Activated naive CD4-positive, alpha-beta T cell treated with anti-CD3 and anti-CD28 coated beads for 36 hours (primary cell): Measurements from ENCODE around the gene IQCK. TPM values are rescaled to one million over a fixed set of nuclear protein-coding genes. Genes with fewer than 3 reads are reported as not detected.
"Not testable (repeated sequence)": the region's sequence is repeated elsewhere in the genome, so short reads cannot be mapped to it uniquely, and the experiment has no call there.

Source experiments
- CTCF ChIA-PET: fragments of 350-600 bp; sonication (Branson Sonifier 250); formaldehyde crosslinking; loops from one replicate; lab custom pipeline; 2021; ENCODE audit warnings: antibody characterized with exemption; lab: Charles Lee
- DNase-seq: peaks from one replicate; pipeline ENCODE4 v3.0.0-alpha.2; 2020
- H3K27ac Mint-ChIP-seq: one replicate; pipeline ENCODE4 v1.8.0; 2021; ENCODE audit warnings: mild to moderate bottlenecking, mixed read lengths
- H3K27me3 Mint-ChIP-seq: one replicate; pipeline ENCODE4 v1.8.0; 2021; ENCODE audit warnings: low read depth, mixed read lengths
- H3K36me3 Mint-ChIP-seq: one replicate; pipeline ENCODE4 v1.8.0; 2021; ENCODE audit warnings: low read depth, mixed read lengths
- H3K4me1 Mint-ChIP-seq: one replicate; pipeline ENCODE4 v1.8.0; 2021; ENCODE audit warnings: low read depth, mixed read lengths
- H3K4me3 Mint-ChIP-seq: one replicate; pipeline ENCODE4 v1.8.0; 2021; ENCODE audit warnings: mild to moderate bottlenecking, moderate library complexity, mixed read lengths
- H3K9me3 Mint-ChIP-seq: one replicate; pipeline ENCODE4 v1.8.0; 2021; ENCODE audit warnings: mixed read lengths
- intact Hi-C: fragments of 100-400 bp; cut with micrococcal nuclease; formaldehyde crosslinking; loops from one replicate; pipeline ENCODE4 v1.15.1; 2023
- total RNA-seq, 2 experiments: library from RNA; stranded (reverse); gene quantifications; one replicate each; pipeline ENCODE4 v1.2.3, GENCODE V29; 2021

The IQCK gene
- total RNA-seq, 2 experiments from 2014 or later: 2.8 to 3.9 TPM

DNA sequence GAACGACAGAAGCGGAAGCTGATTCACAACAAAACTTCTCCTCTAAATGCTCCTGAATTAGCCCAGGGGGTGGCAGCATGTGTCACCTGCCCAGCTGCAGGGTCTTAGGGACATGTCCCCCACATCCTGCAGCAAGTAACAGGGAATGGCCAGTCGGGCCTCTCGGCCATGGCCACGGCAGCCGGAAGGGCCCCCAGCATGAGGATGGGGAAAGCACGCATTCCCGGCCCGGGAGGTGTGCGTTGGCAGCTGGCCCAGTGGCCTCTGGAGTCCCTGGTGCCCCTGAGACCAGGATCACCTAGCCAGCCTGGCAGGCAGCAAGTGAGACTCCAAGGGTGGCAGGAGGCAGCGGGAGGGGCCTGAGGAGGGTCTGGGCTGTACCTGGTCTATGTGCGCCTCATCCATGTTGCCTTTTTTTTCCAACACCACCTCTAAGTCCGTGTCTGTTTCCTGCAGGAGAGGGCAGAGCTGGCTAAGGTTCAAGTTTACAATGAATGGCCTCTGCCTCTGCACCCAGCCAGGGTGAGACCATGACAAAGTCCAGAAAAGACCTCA, 7.0 kb upstream of the IQCK start:
- no peaks in the 10 kb centered on the region for H3K27me3 Mint-ChIP-seq
- H3K9me3 Mint-ChIP-seq: no peaks in the 10 kb centered on the region
- CTCF ChIA-PET: no interaction called here
- H3K36me3 Mint-ChIP-seq: peaks cover 40% of the 10 kb centered on the region
- H3K4me3 Mint-ChIP-seq: no peak overlapping the region
- intact Hi-C loops: no loop called here
- no peak for DNase-seq
- H3K4me1 Mint-ChIP-seq: peaks cover 23% of the 10 kb centered on the region
- no peak overlapping the region for H3K27ac Mint-ChIP-seq

DNA sequence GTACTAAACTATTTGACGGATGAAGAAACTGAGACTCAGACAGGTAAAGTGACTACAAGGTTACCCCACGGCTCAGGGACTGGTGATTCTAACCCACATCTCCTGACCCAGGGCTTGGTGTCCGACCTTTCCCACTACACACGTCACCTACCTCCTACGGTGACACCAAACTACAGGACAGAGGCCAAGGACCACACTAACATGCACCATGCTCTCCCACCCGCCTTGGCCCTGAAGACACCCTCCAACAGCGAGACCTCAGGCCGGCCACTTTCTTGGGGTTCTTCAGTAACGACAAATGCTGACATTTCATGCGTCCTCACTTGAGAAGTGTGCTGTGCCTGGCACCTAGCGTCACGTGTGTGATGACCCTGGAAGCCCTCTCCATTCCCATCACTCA, 6.4 kb upstream of the IQCK start:
- CTCF ChIA-PET: no interaction called here
- Mint-ChIP-seq H3K27me3 (no peaks in the 10 kb centered on the region), H3K27ac (no peak overlapping the region), H3K9me3 (no peaks in the 10 kb centered on the region), H3K36me3 (peaks cover 40% of the 10 kb centered on the region), H3K4me1 (peaks cover 29% of the 10 kb centered on the region), H3K4me3 (no peak overlapping the region)
- DNase-seq: no peak
- intact Hi-C loops: no loop called here

DNA sequence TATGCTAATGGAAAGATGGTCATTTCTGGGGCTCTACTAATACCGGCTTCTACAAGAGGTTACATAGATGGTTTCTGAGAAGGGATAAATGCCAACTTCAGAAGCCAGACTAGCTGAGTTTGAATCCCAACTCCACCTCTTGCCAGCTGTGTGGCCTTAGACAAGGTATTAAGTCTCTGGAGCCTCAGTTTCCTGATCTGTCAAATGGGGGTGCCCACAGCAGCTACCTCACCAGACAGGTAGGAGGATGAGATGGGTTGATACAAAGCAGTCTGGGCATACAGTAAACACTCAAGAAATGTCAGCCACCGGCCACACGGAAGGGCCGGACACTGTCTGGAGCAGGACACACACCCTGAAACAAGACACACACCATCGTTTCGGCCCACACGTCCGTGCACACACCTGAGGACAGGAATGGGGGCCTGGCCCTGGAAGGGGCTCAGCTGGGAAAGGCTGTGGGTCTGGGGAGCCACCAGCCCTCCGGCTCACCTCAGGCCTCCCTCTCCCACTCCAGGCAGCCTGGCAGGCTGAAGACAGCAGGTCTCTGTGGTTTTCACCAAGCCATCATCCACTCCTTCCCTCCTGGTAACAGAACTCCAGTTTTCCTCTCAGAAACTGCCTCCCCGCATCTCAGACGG, 5.5 kb upstream of the IQCK start:
- no peaks in the 10 kb centered on the region for H3K27me3 Mint-ChIP-seq
- intact Hi-C loops: no loop called here
- H3K36me3 Mint-ChIP-seq: peaks cover 35% of the 10 kb centered on the region
- H3K9me3 Mint-ChIP-seq: no peaks in the 10 kb centered on the region
- DNase-seq: no peak
- CTCF ChIA-PET: no interaction called here
- H3K4me1 Mint-ChIP-seq: peaks cover 36% of the 10 kb centered on the region
- H3K4me3 Mint-ChIP-seq: no peak overlapping the region
- H3K27ac Mint-ChIP-seq: no peak overlapping the region

DNA sequence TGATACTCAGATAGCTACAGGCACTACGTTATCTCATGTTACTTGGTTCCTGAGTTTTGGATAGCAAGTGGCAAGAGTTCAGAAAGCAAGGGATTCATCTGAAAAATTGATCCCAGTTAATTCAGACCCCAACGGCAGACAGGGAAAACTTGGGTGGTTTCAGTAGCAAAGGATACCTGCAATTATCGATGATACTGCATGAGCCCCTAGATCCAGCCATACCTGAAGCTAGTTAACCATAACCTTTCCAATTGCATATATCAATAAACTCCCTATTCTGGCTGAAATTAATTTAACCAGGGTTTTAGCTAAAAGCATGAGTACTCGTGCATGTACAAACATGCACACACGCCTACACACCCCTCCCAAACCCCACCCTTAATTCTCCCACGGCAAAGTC, 4.4 kb upstream of the IQCK start:
- H3K36me3 Mint-ChIP-seq: peaks cover 35% of the 10 kb centered on the region
- no peak for DNase-seq
- no peak overlapping the region for H3K27ac Mint-ChIP-seq
- CTCF ChIA-PET: no interaction called here
- no peaks in the 10 kb centered on the region for H3K9me3 Mint-ChIP-seq
- no peaks in the 10 kb centered on the region for H3K27me3 Mint-ChIP-seq
- peaks cover 36% of the 10 kb centered on the region for H3K4me1 Mint-ChIP-seq
- intact Hi-C loops: no loop called here
- no peak overlapping the region for H3K4me3 Mint-ChIP-seq

DNA sequence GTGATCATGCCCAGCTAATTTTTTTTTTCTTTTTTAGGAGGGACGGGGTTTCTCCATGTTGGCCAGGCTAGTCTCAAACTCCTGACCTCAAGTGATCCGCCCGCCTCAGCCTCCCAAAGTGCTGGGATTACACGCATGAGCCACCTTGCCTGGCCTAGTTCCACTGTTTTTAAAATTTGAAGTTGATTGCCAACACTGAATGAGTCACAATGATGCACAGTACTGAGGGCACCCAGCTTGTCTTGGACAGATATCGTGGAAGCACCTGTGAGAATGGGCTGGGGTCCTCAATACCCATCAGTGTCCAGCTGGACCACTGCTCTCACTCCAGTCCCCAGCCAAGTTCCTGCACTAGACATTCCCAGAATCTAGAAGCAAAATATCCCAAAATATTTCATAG, 2.5 kb upstream of the IQCK start:
- H3K27me3 Mint-ChIP-seq: no peaks in the 10 kb centered on the region
- no peak overlapping the region for H3K27ac Mint-ChIP-seq
- intact Hi-C loops: no loop called here
- H3K36me3 Mint-ChIP-seq: peaks cover 23% of the 10 kb centered on the region
- CTCF ChIA-PET: no interaction called here
- H3K9me3 Mint-ChIP-seq: no peaks in the 10 kb centered on the region
- DNase-seq: no peak
- H3K4me1 Mint-ChIP-seq: peaks cover 47% of the 10 kb centered on the region
- no peak overlapping the region for H3K4me3 Mint-ChIP-seq

DNA sequence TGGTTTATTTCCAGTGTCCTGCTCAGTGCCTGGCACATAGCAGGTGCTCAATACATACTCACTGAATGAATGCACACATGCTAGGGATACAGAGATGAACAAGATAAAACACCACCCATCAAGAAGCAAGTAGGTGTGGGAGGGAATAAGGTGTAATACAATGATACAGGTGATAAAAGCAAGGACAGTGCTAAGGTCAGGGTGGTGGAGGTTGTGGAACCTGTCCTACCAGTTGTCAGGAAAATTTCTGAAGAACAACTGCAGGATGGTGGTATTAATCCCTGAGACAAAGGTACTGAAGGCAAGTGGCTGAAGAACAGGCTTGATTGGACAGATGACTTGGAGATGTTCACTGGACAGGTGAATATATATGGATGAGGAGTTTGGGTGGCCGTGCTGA, 1.9 kb upstream of the IQCK start:
- H3K27ac Mint-ChIP-seq: no peak overlapping the region
- CTCF ChIA-PET: no interaction called here
- peak overlapping the region; percentile 91 for H3K4me3 Mint-ChIP-seq
- no peak for DNase-seq
- peaks cover 23% of the 10 kb centered on the region for H3K36me3 Mint-ChIP-seq
- H3K9me3 Mint-ChIP-seq: no peaks in the 10 kb centered on the region
- intact Hi-C loops: no loop called here
- H3K4me1 Mint-ChIP-seq: peaks cover 49% of the 10 kb centered on the region
- H3K27me3 Mint-ChIP-seq: no peaks in the 10 kb centered on the region

GRCh38 chr16:19716728-19717127, 1.3 kb upstream of the IQCK start:
- H3K9me3 Mint-ChIP-seq, CTCF ChIA-PET, intact Hi-C loops, DNase-seq, H3K27me3 Mint-ChIP-seq: not testable (repeated sequence)
- Mint-ChIP-seq H3K4me3 (peak overlapping the region; percentile 91), H3K27ac (peak overlapping the region; percentile 78), H3K4me1 (peaks cover 46% of the 10 kb centered on the region), H3K36me3 (peaks cover 18% of the 10 kb centered on the region)

DNA sequence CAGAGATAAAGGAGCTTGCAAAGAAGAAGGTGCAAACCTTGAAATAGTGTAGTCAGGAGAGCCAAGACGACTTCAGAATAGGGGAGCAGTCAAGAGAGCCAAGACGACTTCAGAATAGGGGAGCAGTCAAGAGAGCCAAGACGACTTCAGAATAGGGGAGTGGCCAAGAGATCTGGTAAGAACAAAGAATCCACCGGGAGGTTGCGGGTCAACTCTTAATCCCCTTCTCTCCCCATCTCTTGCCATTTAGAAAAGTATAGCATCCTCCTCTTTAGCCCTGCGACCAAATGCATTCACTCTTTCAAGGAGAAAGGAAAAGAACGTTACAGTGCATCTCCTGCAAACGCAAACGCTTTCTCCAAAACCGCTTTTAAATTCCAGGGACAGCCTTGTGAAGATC, 757 bp upstream of the IQCK start:
- intact Hi-C loops: no loop called here
- peak overlapping the region; percentile 91 for H3K4me3 Mint-ChIP-seq
- H3K27ac Mint-ChIP-seq: peak overlapping the region; percentile 78
- peaks cover 45% of the 10 kb centered on the region for H3K4me1 Mint-ChIP-seq
- H3K27me3 Mint-ChIP-seq: no peaks in the 10 kb centered on the region
- H3K9me3 Mint-ChIP-seq: no peaks in the 10 kb centered on the region
- DNase-seq: no peak
- CTCF ChIA-PET: no interaction called here
- H3K36me3 Mint-ChIP-seq: peaks cover 17% of the 10 kb centered on the region

DNA sequence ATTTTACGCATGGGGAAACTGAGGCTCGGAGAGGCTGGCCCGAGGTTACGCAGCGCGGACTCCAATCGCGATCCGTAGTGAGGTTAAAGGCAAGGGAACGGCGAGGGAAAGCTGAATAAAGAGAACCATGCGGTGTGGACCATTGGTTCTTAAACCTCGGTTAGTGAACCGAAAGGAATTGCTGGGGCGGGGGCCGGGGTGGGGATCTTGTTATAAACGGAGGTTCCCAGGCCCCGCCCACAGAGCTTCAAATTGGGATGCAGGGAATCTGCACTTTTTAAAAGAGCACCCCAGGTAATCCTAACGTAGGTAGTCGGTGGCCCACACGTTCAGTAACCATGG, 524 bp downstream of the IQCK start:
- CTCF ChIA-PET: interaction anchor here (0.6 kb wide), 1 partner anchor 131 kb away, joined by 3 read pairs; no protein-coding TSS in a partner anchor
- DNase-seq: peak; percentile 9
- peak overlapping the region; percentile 91 for H3K4me3 Mint-ChIP-seq

GRCh38 chr16:19722269-19722952, 4.3 kb downstream of the IQCK start:
- H3K4me1 Mint-ChIP-seq: peaks cover 18% of the 10 kb centered on the region
- no peaks in the 10 kb centered on the region for H3K36me3 Mint-ChIP-seq
- no peak overlapping the region for H3K27ac Mint-ChIP-seq
- H3K9me3 Mint-ChIP-seq: no peaks in the 10 kb centered on the region
- intact Hi-C loops: no loop called here
- CTCF ChIA-PET: interaction anchor here (0.6 to 1.3 kb wide), 3 partner anchors 131 to 167 kb away, joined by 3 to 4 read pairs (median 3); partner anchors contain the start of gene VPS35L
- DNase-seq: no peak
- H3K27me3 Mint-ChIP-seq: no peaks in the 10 kb centered on the region
- H3K4me3 Mint-ChIP-seq: no peak overlapping the region

More for the DNA sequence above, 524 bp downstream of the IQCK start:
- intact Hi-C loops: loop anchor here (1.0 to 2.0 kb wide), 4 partner anchors 163 to 651 kb away; partner anchors contain the start of genes COQ7, GDE1 and VPS35L
- Mint-ChIP-seq H3K36me3 (peaks cover 15% of the 10 kb centered on the region), H3K9me3 (no peaks in the 10 kb centered on the region), H3K4me1 (peaks cover 44% of the 10 kb centered on the region), H3K27ac (no peak overlapping the region), H3K27me3 (no peaks in the 10 kb centered on the region)

- H3K4me3 Mint-ChIP-seq: no peak overlapping the region
- intact Hi-C loops: no loop called here
- H3K27me3 Mint-ChIP-seq: no peaks in the 10 kb centered on the region
- no peaks in the 10 kb centered on the region for H3K9me3 Mint-ChIP-seq
- H3K4me1 Mint-ChIP-seq: peaks cover 18% of the 10 kb centered on the region
- no peaks in the 10 kb centered on the region for H3K36me3 Mint-ChIP-seq
- no peak overlapping the region for H3K27ac Mint-ChIP-seq
- CTCF ChIA-PET: interaction anchor here (1.3 kb wide), 1 partner anchor 168 kb away, joined by 3 read pairs; the partner anchor contains the start of gene VPS35L
- no peak for DNase-seq
Measured at GRCh38 chr16:19722981-19723380, 4.9 kb downstream of the IQCK start.

DNA sequence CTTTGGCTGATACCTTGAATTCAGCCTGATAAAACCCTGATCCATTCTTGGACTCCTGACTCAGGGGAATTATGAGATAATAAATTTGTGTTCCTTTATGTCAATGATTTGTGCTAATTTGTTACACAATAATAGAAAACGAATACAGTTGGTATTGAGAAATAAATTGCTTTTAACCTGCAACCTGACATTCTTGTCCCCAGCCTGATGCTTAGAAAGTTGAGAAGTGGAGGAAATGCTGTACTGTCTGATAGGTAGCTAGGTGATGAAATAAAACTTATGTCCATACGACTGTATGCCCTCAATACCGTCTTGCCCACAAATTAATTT, 10.5 kb downstream of the IQCK start:
- Mint-ChIP-seq H3K27me3 (no peaks in the 10 kb centered on the region), H3K4me1 (no peaks in the 10 kb centered on the region), H3K4me3 (no peak overlapping the region), H3K27ac (no peak overlapping the region), H3K9me3 (no peaks in the 10 kb centered on the region), H3K36me3 (peaks cover 2% of the 10 kb centered on the region)
- intact Hi-C loops: no loop called here
- DNase-seq: no peak
- CTCF ChIA-PET: no interaction called here

DNA sequence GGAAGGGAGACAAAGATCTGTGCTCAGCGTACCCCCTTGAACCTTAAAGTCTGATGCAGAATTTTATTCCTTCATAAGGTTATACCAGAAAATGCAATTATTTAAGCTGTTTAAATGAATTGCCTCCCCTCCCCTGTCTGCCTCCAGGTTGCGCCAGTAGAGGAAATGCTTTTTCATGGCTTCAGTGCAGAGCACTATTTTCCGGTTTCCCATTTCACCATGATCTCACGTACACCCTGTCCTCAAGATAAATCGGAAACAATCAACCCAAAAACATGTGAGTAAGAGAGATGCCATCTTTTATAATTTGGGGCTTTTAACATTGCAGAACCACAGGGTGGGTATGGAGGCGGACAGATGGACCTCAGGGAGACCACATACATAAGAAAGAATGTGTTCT, 15.5 kb downstream of the IQCK start:
- no peaks in the 10 kb centered on the region for H3K4me1 Mint-ChIP-seq
- no peaks in the 10 kb centered on the region for H3K9me3 Mint-ChIP-seq
- H3K27ac Mint-ChIP-seq: no peak overlapping the region
- DNase-seq: no peak
- no peaks in the 10 kb centered on the region for H3K27me3 Mint-ChIP-seq
- no peak overlapping the region for H3K4me3 Mint-ChIP-seq
- H3K36me3 Mint-ChIP-seq: peaks cover 8% of the 10 kb centered on the region
- intact Hi-C loops: no loop called here
- CTCF ChIA-PET: no interaction called here
